ENCODE results near the gene GABRD. TPM values are rescaled to one million over a fixed set of nuclear protein-coding genes. Genes with fewer than 3 reads are reported as not detected.

The GABRD gene
- total and polyA plus RNA-seq, 2 of the 13 experiments (the other 11 are each of a cell fraction or from before 2014, with no cell fraction given) = not detected

- TF ChIP-seq ZNF18 (CRISPR knock-in tag; IDR thresholded peaks at IDR 0.05; ENCODE audit: insufficient replicate concordance) = no peak
- TF ChIP-seq RAD21 (CRISPR knock-in tag; IDR thresholded peaks at IDR 0.05) = peak; percentile 94
- no peak for TF ChIP-seq ZNF878 (CRISPR knock-in tag; IDR thresholded peaks at IDR 0.05)
- TF ChIP-seq ARID2 (CRISPR knock-in tag; IDR thresholded peaks at IDR 0.05; ENCODE audit: borderline replicate concordance) = no peak
- TF ChIP-seq ISL2 (CRISPR knock-in tag; IDR thresholded peaks at IDR 0.05) = no peak
- TF ChIP-seq GPN1 (CRISPR knock-in tag; IDR thresholded peaks at IDR 0.05; ENCODE audit: borderline replicate concordance) = no peak
- 0 out of 2 replicates have a peak, but pooled peaks have one; percentile 66 for TF ChIP-seq SRY (CRISPR knock-in tag; IDR thresholded peaks at IDR 0.05)
- TF ChIP-seq ZNF780A (CRISPR knock-in tag; IDR thresholded peaks at IDR 0.05) = no peak
- TF ChIP-seq ZNF770 (CRISPR knock-in tag; IDR thresholded peaks at IDR 0.05) = 0 out of 2 replicates have a peak, but pooled peaks have one; percentile 22
- TF ChIP-seq ZNF17 (CRISPR knock-in tag; IDR thresholded peaks at IDR 0.05) = no peak
- peak; percentile 32; the same call in 1 of the 2 replicates for TF ChIP-seq HDAC1 (CRISPR knock-in tag; IDR thresholded peaks at IDR 0.05)
- TF ChIP-seq ZBTB7A (CRISPR knock-in tag; IDR thresholded peaks at IDR 0.05) = peak; percentile 26; the same call in 1 of the 2 replicates
- TF ChIP-seq, protein P1, sequence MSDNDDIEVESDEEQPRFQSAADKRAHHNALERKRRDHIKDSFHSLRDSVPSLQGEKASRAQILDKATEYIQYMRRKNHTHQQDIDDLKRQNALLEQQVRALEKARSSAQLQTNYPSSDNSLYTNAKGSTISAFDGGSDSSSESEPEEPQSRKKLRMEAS (IDR thresholded peaks at IDR 0.05) = peak; percentile 78
- TF ChIP-seq AGO1 (IDR thresholded peaks at IDR 0.05; ENCODE audit: low read depth, low read length, poor library complexity, severe bottlenecking) = no peak
- TF ChIP-seq, protein P2, sequence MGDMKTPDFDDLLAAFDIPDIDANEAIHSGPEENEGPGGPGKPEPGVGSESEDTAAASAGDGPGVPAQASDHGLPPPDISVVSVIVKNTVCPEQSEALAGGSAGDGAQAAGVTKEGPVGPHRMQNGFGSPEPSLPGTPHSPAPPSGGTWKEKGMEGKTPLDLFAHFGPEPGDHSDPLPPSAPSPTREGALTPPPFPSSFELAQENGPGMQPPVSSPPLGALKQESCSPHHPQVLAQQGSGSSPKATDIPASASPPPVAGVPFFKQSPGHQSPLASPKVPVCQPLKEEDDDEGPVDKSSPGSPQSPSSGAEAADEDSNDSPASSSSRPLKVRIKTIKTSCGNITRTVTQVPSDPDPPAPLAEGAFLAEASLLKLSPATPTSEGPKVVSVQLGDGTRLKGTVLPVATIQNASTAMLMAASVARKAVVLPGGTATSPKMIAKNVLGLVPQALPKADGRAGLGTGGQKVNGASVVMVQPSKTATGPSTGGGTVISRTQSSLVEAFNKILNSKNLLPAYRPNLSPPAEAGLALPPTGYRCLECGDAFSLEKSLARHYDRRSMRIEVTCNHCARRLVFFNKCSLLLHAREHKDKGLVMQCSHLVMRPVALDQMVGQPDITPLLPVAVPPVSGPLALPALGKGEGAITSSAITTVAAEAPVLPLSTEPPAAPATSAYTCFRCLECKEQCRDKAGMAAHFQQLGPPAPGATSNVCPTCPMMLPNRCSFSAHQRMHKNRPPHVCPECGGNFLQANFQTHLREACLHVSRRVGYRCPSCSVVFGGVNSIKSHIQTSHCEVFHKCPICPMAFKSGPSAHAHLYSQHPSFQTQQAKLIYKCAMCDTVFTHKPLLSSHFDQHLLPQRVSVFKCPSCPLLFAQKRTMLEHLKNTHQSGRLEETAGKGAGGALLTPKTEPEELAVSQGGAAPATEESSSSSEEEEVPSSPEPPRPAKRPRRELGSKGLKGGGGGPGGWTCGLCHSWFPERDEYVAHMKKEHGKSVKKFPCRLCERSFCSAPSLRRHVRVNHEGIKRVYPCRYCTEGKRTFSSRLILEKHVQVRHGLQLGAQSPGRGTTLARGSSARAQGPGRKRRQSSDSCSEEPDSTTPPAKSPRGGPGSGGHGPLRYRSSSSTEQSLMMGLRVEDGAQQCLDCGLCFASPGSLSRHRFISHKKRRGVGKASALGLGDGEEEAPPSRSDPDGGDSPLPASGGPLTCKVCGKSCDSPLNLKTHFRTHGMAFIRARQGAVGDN (CRISPR knock-in tag; IDR thresholded peaks at IDR 0.05) = peak; percentile 86
- TF ChIP-seq, protein P3, sequence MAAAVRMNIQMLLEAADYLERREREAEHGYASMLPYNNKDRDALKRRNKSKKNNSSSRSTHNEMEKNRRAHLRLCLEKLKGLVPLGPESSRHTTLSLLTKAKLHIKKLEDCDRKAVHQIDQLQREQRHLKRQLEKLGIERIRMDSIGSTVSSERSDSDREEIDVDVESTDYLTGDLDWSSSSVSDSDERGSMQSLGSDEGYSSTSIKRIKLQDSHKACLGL (CRISPR knock-in tag; IDR thresholded peaks at IDR 0.05) = 0 out of 2 replicates have a peak, but pooled peaks have one; percentile 19
- TF ChIP-seq, protein P4, sequence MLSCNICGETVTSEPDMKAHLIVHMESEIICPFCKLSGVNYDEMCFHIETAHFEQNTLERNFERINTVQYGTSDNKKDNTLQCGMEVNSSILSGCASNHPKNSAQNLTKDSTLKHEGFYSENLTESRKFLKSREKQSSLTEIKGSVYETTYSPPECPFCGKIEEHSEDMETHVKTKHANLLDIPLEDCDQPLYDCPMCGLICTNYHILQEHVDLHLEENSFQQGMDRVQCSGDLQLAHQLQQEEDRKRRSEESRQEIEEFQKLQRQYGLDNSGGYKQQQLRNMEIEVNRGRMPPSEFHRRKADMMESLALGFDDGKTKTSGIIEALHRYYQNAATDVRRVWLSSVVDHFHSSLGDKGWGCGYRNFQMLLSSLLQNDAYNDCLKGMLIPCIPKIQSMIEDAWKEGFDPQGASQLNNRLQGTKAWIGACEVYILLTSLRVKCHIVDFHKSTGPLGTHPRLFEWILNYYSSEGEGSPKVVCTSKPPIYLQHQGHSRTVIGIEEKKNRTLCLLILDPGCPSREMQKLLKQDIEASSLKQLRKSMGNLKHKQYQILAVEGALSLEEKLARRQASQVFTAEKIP (CRISPR knock-in tag; IDR thresholded peaks at IDR 0.05; ENCODE audit: borderline replicate concordance) = no peak
- TF ChIP-seq ZNF468 (CRISPR knock-in tag; IDR thresholded peaks at IDR 0.05) = no peak
Measured at GRCh38 chr1:2044510-2045319, 25.6 kb downstream of the GABRD start (continued).

All from HepG2 (cell line).